Measurements from ENCODE around the gene EPHA6.

EPHA6 gene

DNA sequence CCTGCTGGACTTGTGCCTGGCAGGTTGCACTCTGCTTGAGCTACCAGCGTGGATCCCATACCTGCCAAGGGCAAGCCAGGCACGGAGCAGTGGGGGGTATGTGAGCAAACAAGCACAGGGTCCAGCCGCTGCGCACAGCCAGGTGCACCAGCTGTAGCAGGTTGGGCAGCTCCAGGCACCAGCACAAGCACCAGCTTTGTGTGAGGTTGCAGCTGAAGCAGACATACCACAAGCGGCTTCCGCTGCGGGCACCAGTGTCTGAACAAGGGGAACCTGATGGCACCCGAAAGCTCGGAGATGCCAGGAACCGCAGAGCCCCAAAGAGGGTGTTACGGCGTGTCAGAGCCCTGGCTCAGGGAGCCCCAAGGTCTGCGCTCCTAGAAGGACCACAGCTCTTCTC lies 477.5 kb downstream of the EPHA6 start:
- POLR2A ChIA-PET, result no interaction called here
- CTCF ChIA-PET, result no interaction called here
- no peak for DNase-seq (ENCODE audit: extremely low spot score)
- TF ChIP-seq, protein P1, sequence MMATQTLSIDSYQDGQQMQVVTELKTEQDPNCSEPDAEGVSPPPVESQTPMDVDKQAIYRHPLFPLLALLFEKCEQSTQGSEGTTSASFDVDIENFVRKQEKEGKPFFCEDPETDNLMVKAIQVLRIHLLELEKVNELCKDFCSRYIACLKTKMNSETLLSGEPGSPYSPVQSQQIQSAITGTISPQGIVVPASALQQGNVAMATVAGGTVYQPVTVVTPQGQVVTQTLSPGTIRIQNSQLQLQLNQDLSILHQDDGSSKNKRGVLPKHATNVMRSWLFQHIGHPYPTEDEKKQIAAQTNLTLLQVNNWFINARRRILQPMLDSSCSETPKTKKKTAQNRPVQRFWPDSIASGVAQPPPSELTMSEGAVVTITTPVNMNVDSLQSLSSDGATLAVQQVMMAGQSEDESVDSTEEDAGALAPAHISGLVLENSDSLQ (IDR thresholded peaks at IDR 0.05), result no peak
- TF ChIP-seq FOXA1 (IDR thresholded peaks at IDR 0.05) (no peak), FOXM1 (IDR thresholded peaks at IDR 0.05; ENCODE audit: borderline replicate concordance) (no peak), SUZ12 (IDR thresholded peaks at IDR 0.05) (no peak), TARDBP (IDR thresholded peaks at IDR 0.05) (no peak), ARNT (IDR thresholded peaks at IDR 0.05) (no peak), LEF1 (IDR thresholded peaks at IDR 0.05; ENCODE audit: borderline replicate concordance) (no peak), FOXK2 (IDR thresholded peaks at IDR 0.05) (no peak), L3MBTL2 (conservative IDR thresholded peaks at IDR 0.05) (no peak), SP1 (IDR thresholded peaks at IDR 0.05) (no peak), CTBP1 (IDR thresholded peaks at IDR 0.05; ENCODE audit: borderline replicate concordance) (no peak), BHLHE40 (IDR thresholded peaks at IDR 0.05; ENCODE audit: borderline replicate concordance) (no peak), ZNF384 (IDR thresholded peaks at IDR 0.05) (no peak), ELF4 (IDR thresholded peaks at IDR 0.05) (no peak), NFRKB (IDR thresholded peaks at IDR 0.05) (no peak), HDGF (IDR thresholded peaks at IDR 0.05; ENCODE audit: borderline replicate concordance) (no peak)

DNA sequence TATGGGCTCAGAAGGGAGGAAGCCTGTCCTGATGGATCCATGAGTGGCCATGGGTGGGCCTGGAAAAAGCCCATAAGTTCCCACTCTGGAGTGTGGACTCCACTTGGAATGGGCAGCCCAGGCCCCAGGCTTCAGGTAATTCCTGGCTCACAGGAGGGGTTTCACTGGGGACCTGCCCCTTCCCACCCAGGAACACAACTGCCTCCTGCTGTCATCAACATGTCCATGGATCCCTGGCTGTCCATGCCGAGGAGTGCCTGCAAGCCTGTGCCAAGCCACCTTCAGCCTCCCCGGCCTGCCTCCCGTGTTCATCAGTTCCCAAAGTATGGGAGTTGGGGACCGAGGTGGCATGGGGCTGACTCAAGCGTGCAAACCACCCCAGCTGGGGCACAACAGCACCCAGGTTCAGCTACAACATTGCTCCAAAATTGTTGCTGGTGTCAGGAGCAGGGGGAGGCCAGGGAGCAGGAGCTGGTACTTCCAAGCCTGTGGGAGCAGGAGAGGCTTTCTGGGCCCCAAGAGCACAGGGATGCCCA lies 479.3 kb downstream of the EPHA6 start:
- ChIA-PET CTCF (no interaction called here), POLR2A (no interaction called here)
- no peak for DNase-seq (ENCODE audit: extremely low spot score)
- TF ChIP-seq LEF1 (IDR thresholded peaks at IDR 0.05; ENCODE audit: borderline replicate concordance) (no peak), SP1 (IDR thresholded peaks at IDR 0.05) (no peak), CTBP1 (IDR thresholded peaks at IDR 0.05; ENCODE audit: borderline replicate concordance) (no peak), NFRKB (IDR thresholded peaks at IDR 0.05) (no peak)

DNA sequence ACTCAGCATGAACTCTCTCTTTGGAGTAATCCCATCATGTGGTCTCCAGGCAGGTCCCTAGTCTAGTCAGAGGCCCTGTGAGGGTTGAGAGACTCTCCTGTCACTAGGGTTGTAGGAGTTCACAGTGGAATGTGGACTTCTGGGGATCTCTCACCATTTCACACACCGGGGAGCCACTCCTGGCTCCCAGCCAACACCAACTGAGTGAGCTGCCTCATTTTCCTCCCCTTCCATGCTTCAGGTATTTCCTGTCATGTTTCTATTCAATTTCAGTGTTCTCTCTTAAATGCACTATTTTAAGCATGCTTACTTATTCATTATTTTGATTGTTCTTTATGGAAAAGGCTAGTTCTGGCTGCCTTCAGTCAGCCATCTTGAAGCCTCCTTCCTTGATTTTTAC lies 482.6 kb downstream of the EPHA6 start:
- TF ChIP-seq HDGF (IDR thresholded peaks at IDR 0.05; ENCODE audit: borderline replicate concordance) (no peak), ZNF384 (IDR thresholded peaks at IDR 0.05) (no peak), ELF4 (IDR thresholded peaks at IDR 0.05) (no peak), SP1 (IDR thresholded peaks at IDR 0.05) (no peak), LEF1 (IDR thresholded peaks at IDR 0.05; ENCODE audit: borderline replicate concordance) (no peak), CTBP1 (IDR thresholded peaks at IDR 0.05; ENCODE audit: borderline replicate concordance) (no peak), BHLHE40 (IDR thresholded peaks at IDR 0.05; ENCODE audit: borderline replicate concordance) (no peak), TARDBP (IDR thresholded peaks at IDR 0.05) (no peak), NFRKB (IDR thresholded peaks at IDR 0.05) (no peak), SUZ12 (IDR thresholded peaks at IDR 0.05) (no peak), FOXM1 (IDR thresholded peaks at IDR 0.05; ENCODE audit: borderline replicate concordance) (no peak), FOXA1 (IDR thresholded peaks at IDR 0.05) (no peak), ARNT (IDR thresholded peaks at IDR 0.05) (no peak), L3MBTL2 (conservative IDR thresholded peaks at IDR 0.05) (no peak), FOXK2 (IDR thresholded peaks at IDR 0.05) (no peak)
- TF ChIP-seq, protein P1 (IDR thresholded peaks at IDR 0.05), result no peak
- POLR2A ChIA-PET, result no interaction called here
- no peak for DNase-seq (ENCODE audit: extremely low spot score)
- CTCF ChIA-PET, result no interaction called here

DNA sequence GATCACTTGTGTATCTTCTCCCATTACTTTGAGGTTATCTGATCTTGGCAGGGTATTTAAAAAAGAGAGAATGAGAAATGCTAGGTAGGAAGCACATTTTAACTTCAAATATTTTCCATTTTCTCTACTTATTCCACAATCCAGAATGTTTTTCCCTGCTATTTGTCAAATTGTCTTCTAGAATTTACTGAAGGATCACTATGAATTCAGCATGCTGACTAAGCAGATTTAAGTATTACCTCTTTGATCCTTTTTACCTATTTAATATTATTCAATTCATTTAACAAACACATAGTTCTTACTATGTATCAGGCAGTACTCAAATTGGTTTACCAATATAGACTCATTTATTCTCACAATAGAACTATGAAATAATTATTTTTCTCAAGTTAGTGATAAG lies 486.7 kb downstream of the EPHA6 start:
- no peak for TF ChIP-seq TARDBP (IDR thresholded peaks at IDR 0.05)
- no peak for TF ChIP-seq FOXK2 (IDR thresholded peaks at IDR 0.05)
- TF ChIP-seq ZNF384 (IDR thresholded peaks at IDR 0.05), result no peak
- no peak for TF ChIP-seq ARNT (IDR thresholded peaks at IDR 0.05)
- TF ChIP-seq SP1 (IDR thresholded peaks at IDR 0.05), result no peak
- CTCF ChIA-PET, result no interaction called here
- no peak for DNase-seq (ENCODE audit: extremely low spot score)
- POLR2A ChIA-PET, result no interaction called here

GRCh38 chr3:97306226-97306625 lies 491.8 kb downstream of the EPHA6 start:
- no peak for DNase-seq (ENCODE audit: extremely low spot score)
- CTCF ChIA-PET, result interaction anchor here (0.6 kb wide), 1 partner anchor 1148 kb away, joined by 3 read pairs; no protein-coding TSS in a partner anchor
- no peak for TF ChIP-seq CTBP1 (IDR thresholded peaks at IDR 0.05; ENCODE audit: borderline replicate concordance)
- TF ChIP-seq NFRKB (IDR thresholded peaks at IDR 0.05), result no peak
- TF ChIP-seq FOXA1 (IDR thresholded peaks at IDR 0.05), result no peak
- no peak for TF ChIP-seq SUZ12 (IDR thresholded peaks at IDR 0.05)
- no peak for TF ChIP-seq FOXK2 (IDR thresholded peaks at IDR 0.05)
- TF ChIP-seq BHLHE40 (IDR thresholded peaks at IDR 0.05; ENCODE audit: borderline replicate concordance), result no peak
- no peak for TF ChIP-seq L3MBTL2 (conservative IDR thresholded peaks at IDR 0.05)
- POLR2A ChIA-PET, result no interaction called here

GRCh38 chr3:97338375-97338774 lies 524.0 kb downstream of the EPHA6 start:
- ChIA-PET CTCF (no interaction called here), POLR2A (no interaction called here)
- no peak for DNase-seq (ENCODE audit: extremely low spot score)
- TF ChIP-seq BHLHE40 (IDR thresholded peaks at IDR 0.05; ENCODE audit: borderline replicate concordance), result no peak

- ChIA-PET CTCF (no interaction called here), POLR2A (no interaction called here)
- TF ChIP-seq LEF1 (IDR thresholded peaks at IDR 0.05; ENCODE audit: borderline replicate concordance), result no peak
- no peak for TF ChIP-seq ARNT (IDR thresholded peaks at IDR 0.05)
- no peak for TF ChIP-seq ZNF384 (IDR thresholded peaks at IDR 0.05)
- no peak for TF ChIP-seq TARDBP (IDR thresholded peaks at IDR 0.05)
- no peak for TF ChIP-seq NFRKB (IDR thresholded peaks at IDR 0.05)
- no peak for TF ChIP-seq ELF4 (IDR thresholded peaks at IDR 0.05)
- no peak for TF ChIP-seq SP1 (IDR thresholded peaks at IDR 0.05)
- no peak for TF ChIP-seq FOXA1 (IDR thresholded peaks at IDR 0.05)
- TF ChIP-seq, protein P1 (IDR thresholded peaks at IDR 0.05), result no peak
- no peak for TF ChIP-seq FOXK2 (IDR thresholded peaks at IDR 0.05)
- TF ChIP-seq BHLHE40 (IDR thresholded peaks at IDR 0.05; ENCODE audit: borderline replicate concordance), result no peak
- no peak for TF ChIP-seq SUZ12 (IDR thresholded peaks at IDR 0.05)
- TF ChIP-seq L3MBTL2 (conservative IDR thresholded peaks at IDR 0.05), result no peak
- TF ChIP-seq FOXM1 (IDR thresholded peaks at IDR 0.05; ENCODE audit: borderline replicate concordance), result no peak
- no peak for TF ChIP-seq CTBP1 (IDR thresholded peaks at IDR 0.05; ENCODE audit: borderline replicate concordance)
- TF ChIP-seq HDGF (IDR thresholded peaks at IDR 0.05; ENCODE audit: borderline replicate concordance), result no peak
- no peak for DNase-seq (ENCODE audit: extremely low spot score)
Measured at GRCh38 chr3:97340940-97341339, 526.5 kb downstream of the EPHA6 start.

All from HEK293T (cell line).